Panc1 (cell line): Measurements from ENCODE around the gene HRH2. TPM values are rescaled to one million over a fixed set of nuclear protein-coding genes. Genes with fewer than 3 reads are reported as not detected.

Experiments used
- ATAC-seq: fragments of 200-7000 bp; cut with Tn5 transposase; 2 replicates; pipeline ENCODE4 v1.9.1; 2020; ENCODE audit warnings: mild to moderate bottlenecking, moderate library complexity
- BruUV-seq: library from RNA; stranded (reverse); fragments of 400-500 nt; replicated peaks from 2 replicates; lab custom pipeline; 2021; lab: Mats Ljungman, UMichigan
- CTCF ChIA-PET: fragments of 300-600 bp; sonication (Branson Sonifier 250); formaldehyde crosslinking; loops from one replicate; lab custom pipeline; 2022; ENCODE audit warnings: antibody characterized with exemption; lab: Charles Lee
- POLR2A ChIA-PET: fragments of 300-600 bp; sonication (Branson Sonifier 250); formaldehyde crosslinking; loops from one replicate; lab custom pipeline; 2022; ENCODE audit warnings: antibody characterized with exemption; lab: Charles Lee
- DNase-seq: peaks from one replicate; pipeline ENCODE4 v3.0.0-alpha.2; 2010; ENCODE audit warnings: low read depth, low spot score
- H3K27ac ChIP-seq: 2 replicates; pipeline ENCODE4 v1.5.1; 2011; ENCODE audit warnings: mild to moderate bottlenecking, low read length, inconsistent platforms
- H3K27me3 ChIP-seq: fragments of 200-500 bp; sonication (Bioruptor generic); 2 replicates; pipeline ENCODE4 v1.6.0; 2014; ENCODE audit warnings: low read length, inconsistent platforms; ENCODE audit not compliant: control insufficient read depth, insufficient read depth
- H3K36me3 ChIP-seq: fragments of 200-500 bp; sonication (Bioruptor generic); 2 replicates; pipeline ENCODE4 v1.5.1; 2014; ENCODE audit warnings: inconsistent platforms, mild to moderate bottlenecking, low read length, moderate library complexity; ENCODE audit not compliant: control insufficient read depth, insufficient read depth
- H3K4me1 ChIP-seq: 2 replicates; pipeline ENCODE4 v1.5.1; 2011; ENCODE audit warnings: inconsistent platforms, mild to moderate bottlenecking, low read length, moderate library complexity; ENCODE audit not compliant: control insufficient read depth, insufficient read depth
- H3K4me3 ChIP-seq, 2 experiments: 2 replicates each; pipeline ENCODE4 v1.5.1; 2011 to 2012; ENCODE audit warnings: low read depth in 2 of 2, low read length in 2 of 2, mild to moderate bottlenecking in 2 of 2, inconsistent platforms in 1 of 2, moderate library complexity in 1 of 2
- H3K9me3 ChIP-seq: fragments of 200-500 bp; sonication (Bioruptor generic); 2 replicates; pipeline ENCODE4 v1.5.1; 2014; ENCODE audit warnings: low read depth, mild to moderate bottlenecking, inconsistent platforms, low read length, moderate library complexity; ENCODE audit not compliant: control insufficient read depth, insufficient read depth
- POLR2AphosphoS5 ChIP-seq: IDR thresholded peaks from 2 replicates; pipeline ENCODE4 v1.6.1; 2012; ENCODE audit warnings: mild to moderate bottlenecking, low read depth, low read length, moderate library complexity
- SIN3A ChIP-seq: IDR thresholded peaks from 2 replicates; pipeline ENCODE4 v1.6.1; 2012; ENCODE audit warnings: low read depth, mild to moderate bottlenecking, low read length, moderate library complexity, borderline replicate concordance; ENCODE audit not compliant: insufficient read depth
- TCF7L2 ChIP-seq: IDR thresholded peaks from 2 replicates; pipeline ENCODE4 v1.6.1; 2011; ENCODE audit warnings: mild to moderate bottlenecking, low read depth, low read length, inconsistent platforms
- in situ Hi-C: cut with HindIII; loops from 2 replicates; pipeline ENCODE4 v1.10.0; 2016; ENCODE audit warnings: low sequenced_read_pairs, low pct_unique_long_range_greater_than_20kb
- intact Hi-C: fragments of 100-400 bp; cut with micrococcal nuclease; formaldehyde crosslinking; loops from one replicate; pipeline ENCODE4 v1.10.0; 2022; ENCODE audit not compliant: unreplicated experiment
- total RNA-seq: library from RNA; stranded (reverse); gene quantifications from one replicate; pipeline ENCODE4 v1.2.1, GENCODE V29; 2021; ENCODE audit not compliant: unreplicated experiment
- TF ChIP-seq, protein P1 (sequence below), 2 experiments: IDR thresholded peaks; 2 replicates each; pipeline ENCODE4 v1.6.1; 2011 to 2012; ENCODE audit warnings: low read depth in 2 of 2, control low read depth in 1 of 2, low read length in 1 of 2, mild to moderate bottlenecking in 1 of 2, moderate library complexity in 1 of 2; ENCODE audit not compliant: insufficient read depth in 1 of 2
- TF ChIP-seq, protein P2 (sequence below): fragments of 450-650 bp; IDR thresholded peaks from 2 replicates; pipeline ENCODE4 v1.5.1; 2017; ENCODE audit warnings: mild to moderate bottlenecking

The HRH2 gene
- total RNA-seq, 1 experiment from 2014 or later, result 0.33 TPM

DNA sequence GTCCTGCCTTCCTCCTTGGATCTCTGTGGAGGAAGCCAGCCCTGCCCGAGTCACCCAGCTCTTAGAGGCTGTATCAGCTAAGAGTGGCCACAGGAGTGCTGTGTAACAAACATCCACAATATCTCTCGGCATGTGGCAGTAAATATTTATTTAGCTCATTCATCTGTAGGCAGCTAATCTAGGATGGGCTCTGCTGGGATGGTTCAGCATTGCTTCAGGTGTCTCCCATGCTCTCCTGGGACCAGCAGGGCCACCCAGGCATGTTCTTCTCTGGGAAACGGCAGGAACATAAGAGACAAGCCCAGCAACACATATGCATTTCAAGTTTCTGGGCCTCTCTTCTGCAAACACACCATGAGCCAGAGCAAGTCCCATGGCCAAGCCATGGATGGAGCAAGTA, 56.1 kb downstream of the HRH2 start:
- intact Hi-C loops, result no loop called here
- Histone ChIP-seq H3K4me3 (no peak overlapping the region), H3K27me3 (peaks cover 2% of the 10 kb centered on the region; the same call in 1 of the 2 replicates), H3K4me1 (no peaks in the 10 kb centered on the region), H3K27ac (no peak overlapping the region), H3K9me3 (no peaks in the 10 kb centered on the region; the same call in 1 of the 2 replicates), H3K36me3 (no peaks in the 10 kb centered on the region)
- no TSS peak for BruUV-seq
- ATAC-seq (no peak), DNase-seq (no peak)
- ChIA-PET POLR2A (no interaction called here), CTCF (interaction anchor here (0.6 kb wide), 2 partner anchors 10 to 654 kb away, joined by 4 to 12 read pairs; no protein-coding TSS in a partner anchor)
- in situ Hi-C loops, result no loop called here
- TF ChIP-seq TCF7L2, result no peak
- TF ChIP-seq, protein P1, sequence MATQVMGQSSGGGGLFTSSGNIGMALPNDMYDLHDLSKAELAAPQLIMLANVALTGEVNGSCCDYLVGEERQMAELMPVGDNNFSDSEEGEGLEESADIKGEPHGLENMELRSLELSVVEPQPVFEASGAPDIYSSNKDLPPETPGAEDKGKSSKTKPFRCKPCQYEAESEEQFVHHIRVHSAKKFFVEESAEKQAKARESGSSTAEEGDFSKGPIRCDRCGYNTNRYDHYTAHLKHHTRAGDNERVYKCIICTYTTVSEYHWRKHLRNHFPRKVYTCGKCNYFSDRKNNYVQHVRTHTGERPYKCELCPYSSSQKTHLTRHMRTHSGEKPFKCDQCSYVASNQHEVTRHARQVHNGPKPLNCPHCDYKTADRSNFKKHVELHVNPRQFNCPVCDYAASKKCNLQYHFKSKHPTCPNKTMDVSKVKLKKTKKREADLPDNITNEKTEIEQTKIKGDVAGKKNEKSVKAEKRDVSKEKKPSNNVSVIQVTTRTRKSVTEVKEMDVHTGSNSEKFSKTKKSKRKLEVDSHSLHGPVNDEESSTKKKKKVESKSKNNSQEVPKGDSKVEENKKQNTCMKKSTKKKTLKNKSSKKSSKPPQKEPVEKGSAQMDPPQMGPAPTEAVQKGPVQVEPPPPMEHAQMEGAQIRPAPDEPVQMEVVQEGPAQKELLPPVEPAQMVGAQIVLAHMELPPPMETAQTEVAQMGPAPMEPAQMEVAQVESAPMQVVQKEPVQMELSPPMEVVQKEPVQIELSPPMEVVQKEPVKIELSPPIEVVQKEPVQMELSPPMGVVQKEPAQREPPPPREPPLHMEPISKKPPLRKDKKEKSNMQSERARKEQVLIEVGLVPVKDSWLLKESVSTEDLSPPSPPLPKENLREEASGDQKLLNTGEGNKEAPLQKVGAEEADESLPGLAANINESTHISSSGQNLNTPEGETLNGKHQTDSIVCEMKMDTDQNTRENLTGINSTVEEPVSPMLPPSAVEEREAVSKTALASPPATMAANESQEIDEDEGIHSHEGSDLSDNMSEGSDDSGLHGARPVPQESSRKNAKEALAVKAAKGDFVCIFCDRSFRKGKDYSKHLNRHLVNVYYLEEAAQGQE (IDR thresholded peaks at IDR 0.05; ENCODE audit: insufficient read depth in 1 of 2, low read depth in 2 of 2, low read length in 1 of 2), result no peak
- TF ChIP-seq, protein P2, sequence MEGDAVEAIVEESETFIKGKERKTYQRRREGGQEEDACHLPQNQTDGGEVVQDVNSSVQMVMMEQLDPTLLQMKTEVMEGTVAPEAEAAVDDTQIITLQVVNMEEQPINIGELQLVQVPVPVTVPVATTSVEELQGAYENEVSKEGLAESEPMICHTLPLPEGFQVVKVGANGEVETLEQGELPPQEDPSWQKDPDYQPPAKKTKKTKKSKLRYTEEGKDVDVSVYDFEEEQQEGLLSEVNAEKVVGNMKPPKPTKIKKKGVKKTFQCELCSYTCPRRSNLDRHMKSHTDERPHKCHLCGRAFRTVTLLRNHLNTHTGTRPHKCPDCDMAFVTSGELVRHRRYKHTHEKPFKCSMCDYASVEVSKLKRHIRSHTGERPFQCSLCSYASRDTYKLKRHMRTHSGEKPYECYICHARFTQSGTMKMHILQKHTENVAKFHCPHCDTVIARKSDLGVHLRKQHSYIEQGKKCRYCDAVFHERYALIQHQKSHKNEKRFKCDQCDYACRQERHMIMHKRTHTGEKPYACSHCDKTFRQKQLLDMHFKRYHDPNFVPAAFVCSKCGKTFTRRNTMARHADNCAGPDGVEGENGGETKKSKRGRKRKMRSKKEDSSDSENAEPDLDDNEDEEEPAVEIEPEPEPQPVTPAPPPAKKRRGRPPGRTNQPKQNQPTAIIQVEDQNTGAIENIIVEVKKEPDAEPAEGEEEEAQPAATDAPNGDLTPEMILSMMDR, result no peak
- no peak for TF ChIP-seq SIN3A
- TF ChIP-seq POLR2AphosphoS5, result no peak

DNA sequence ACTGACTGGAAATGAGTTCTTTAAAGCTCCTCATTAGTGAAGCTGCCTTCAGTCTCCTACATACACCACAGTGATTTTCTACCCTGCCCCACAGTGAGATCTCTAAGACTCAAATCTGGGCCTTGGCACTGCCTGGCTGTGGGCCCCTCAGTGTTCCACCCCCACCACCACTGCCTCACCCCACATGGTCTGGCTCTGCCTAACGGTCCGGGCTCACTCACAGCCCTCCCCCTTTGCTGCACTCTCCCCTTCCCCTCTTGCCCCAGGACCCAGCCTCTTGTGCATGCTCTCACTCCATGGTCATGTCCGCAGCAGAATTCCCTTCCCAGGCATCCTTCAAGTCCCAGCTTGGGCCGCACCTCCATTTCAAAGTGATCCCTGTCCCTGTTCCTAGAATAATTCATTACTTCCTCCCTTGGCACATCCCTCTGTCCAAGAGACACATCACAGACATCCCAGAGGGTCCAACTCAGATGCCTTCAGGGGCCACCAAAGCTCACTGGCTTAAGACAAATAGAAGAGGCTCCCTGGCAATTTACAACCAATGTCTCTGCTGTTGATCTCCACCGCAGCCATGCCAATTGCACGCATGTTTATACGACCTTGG, 56.7 kb downstream of the HRH2 start:
- H3K27ac ChIP-seq, result no peak overlapping the region
- ATAC-seq (no peak), DNase-seq (no peak)
- BruUV-seq, result no TSS peak
- H3K4me3 ChIP-seq, result no peak overlapping the region
- no peaks in the 10 kb centered on the region; the same call in 1 of the 2 replicates for H3K9me3 ChIP-seq
- POLR2A ChIA-PET, result no interaction called here
- H3K4me1 ChIP-seq, result no peaks in the 10 kb centered on the region
- CTCF ChIA-PET, result interaction anchor here (0.6 kb wide), 1 partner anchor 655 kb away, joined by 12 read pairs; no protein-coding TSS in a partner anchor
- in situ Hi-C loops, result no loop called here
- intact Hi-C loops, result no loop called here
- TF ChIP-seq, protein P1 (IDR thresholded peaks at IDR 0.05; ENCODE audit: insufficient read depth in 1 of 2, low read depth in 2 of 2, low read length in 1 of 2), result no peak
- TF ChIP-seq POLR2AphosphoS5, result no peak
- TF ChIP-seq SIN3A, result no peak
- no peak for TF ChIP-seq TCF7L2
- TF ChIP-seq, protein P2, result no peak
- H3K36me3 ChIP-seq, result no peaks in the 10 kb centered on the region
- 0 out of 2 replicates have a peak, but pooled peaks cover 2% of the 10 kb centered on the region for H3K27me3 ChIP-seq
